H1 (cell line): ENCODE measurements around the gene NUS1. TPM values are rescaled to one million over a fixed set of nuclear protein-coding genes. Genes with fewer than 3 reads are reported as not detected.
"Not testable (repeated sequence)": the region's sequence is repeated elsewhere in the genome, so short reads cannot be mapped to it uniquely, and the experiment has no call there.

Source experiments
- CTCF ChIA-PET: fragments of 300-600 bp; sonication (Branson Sonifier 250); formaldehyde crosslinking; loops from one replicate; lab custom pipeline; 2021; ENCODE audit not compliant: partially characterized antibody; lab: Charles Lee
- POLR2A ChIA-PET: fragments of 300-600 bp; sonication (Branson Sonifier 250); formaldehyde crosslinking; loops from one replicate; lab custom pipeline; 2021; ENCODE audit warnings: inconsistent platforms; ENCODE audit not compliant: partially characterized antibody; lab: Charles Lee
- DNase-seq, 2 experiments: peaks; one replicate each; pipeline versions ENCODE4 v3.0.0 to v3.0.0-alpha.2; 2010 to 2022; ENCODE audit warnings: low spot score in 2 of 2, low read depth in 1 of 2, mixed read lengths in 1 of 2
- FAIRE-seq: peaks from 2 replicates; lab custom pipeline; 2011; peaks lifted over from hg19 to GRCh38; lab: Jason Lieb, UNC
- H2AFZ ChIP-seq: 2 replicates; pipeline ENCODE4 v1.8.1; 2012; ENCODE audit warnings: low read length, inconsistent platforms
- H2AK5ac ChIP-seq: 2 replicates; pipeline ENCODE4 v1.6.1; 2013; ENCODE audit warnings: low read depth, low read length
- H2BK120ac ChIP-seq: replicated peaks from 2 replicates; pipeline ENCODE3; 2013; ENCODE audit warnings: low read depth, low read length, inconsistent platforms
- H2BK12ac ChIP-seq: 2 replicates; pipeline ENCODE4 v1.6.1; 2013; ENCODE audit warnings: low read depth, low read length
- H2BK15ac ChIP-seq: 2 replicates; pipeline ENCODE4 v1.6.1; 2013; ENCODE audit warnings: low read length
- H2BK20ac ChIP-seq: 2 replicates; pipeline ENCODE4 v1.6.1; 2013; ENCODE audit warnings: low read length
- H2BK5ac ChIP-seq: 2 replicates; pipeline ENCODE4 v1.6.1; 2013; ENCODE audit warnings: low read depth, low read length
- H3K14ac ChIP-seq: 2 replicates; pipeline ENCODE4 v1.6.1; 2013; ENCODE audit warnings: inconsistent platforms; ENCODE audit not compliant: insufficient read length
- H3K18ac ChIP-seq: 2 replicates; pipeline ENCODE4 v1.6.1; 2013; ENCODE audit warnings: low read length; ENCODE audit errors: extremely low read depth
- H3K23ac ChIP-seq: 2 replicates; pipeline ENCODE4 v1.6.1; 2013; ENCODE audit warnings: inconsistent platforms; ENCODE audit not compliant: insufficient read length
- H3K23me2 ChIP-seq: 2 replicates; pipeline ENCODE4 v1.6.1; 2013; ENCODE audit warnings: low read depth, low read length
- H3K27ac ChIP-seq: 2 replicates; pipeline ENCODE4 v1.6.1; 2011; ENCODE audit warnings: low read depth, low read length, inconsistent platforms
- H3K27me3 ChIP-seq, 4 experiments: replicated peaks in 1 of 4; 1 replicate in 1 of 4; 2 replicates in 3 of 4; pipeline versions ENCODE4 v1.6.1 to v1.8.1; 2011 to 2013; ENCODE audit warnings: low read length in 3 of 4, mild to moderate bottlenecking in 3 of 4, inconsistent platforms in 2 of 4, mixed read lengths in 2 of 4, moderate library complexity in 1 of 4; ENCODE audit not compliant: control insufficient read depth in 3 of 4, insufficient read depth in 3 of 4; ENCODE audit errors: extremely low read depth in 1 of 4
- H3K36me3 ChIP-seq, 4 experiments: 2 replicates each; pipeline versions ENCODE4 v1.6.1 to v1.8.1; 2011 to 2013; ENCODE audit warnings: mild to moderate bottlenecking in 4 of 4, low read length in 3 of 4, moderate library complexity in 2 of 4, control low read depth in 1 of 4, inconsistent platforms in 1 of 4; ENCODE audit not compliant: insufficient read depth in 4 of 4, control insufficient read depth in 2 of 4
- H3K4ac ChIP-seq: replicated peaks from 2 replicates; pipeline ENCODE3; 2013; ENCODE audit warnings: low read length, low read depth, mixed read lengths, inconsistent platforms; ENCODE audit not compliant: insufficient read length
- H3K4me1 ChIP-seq, 4 experiments: replicated peaks in 1 of 4; 1 replicate in 1 of 4; 2 replicates in 3 of 4; pipeline versions ENCODE4 v1.6.1 to v1.8.1; 2011 to 2013; ENCODE audit warnings: low read length in 3 of 4, inconsistent platforms in 2 of 4, mixed read lengths in 1 of 4; ENCODE audit not compliant: insufficient read depth in 4 of 4, control insufficient read depth in 3 of 4
- H3K4me2 ChIP-seq, 2 experiments: 2 replicates each; pipeline versions ENCODE4 v1.6.1 to v1.8.1; 2011 to 2013; ENCODE audit warnings: low read depth in 2 of 2, low read length in 2 of 2, control low read depth in 1 of 2, inconsistent platforms in 1 of 2, mild to moderate bottlenecking in 1 of 2; ENCODE audit not compliant: insufficient read depth in 1 of 2
- H3K4me3 ChIP-seq, 4 experiments: fragments of 200-600, 300-600 bp in 1 of 4; sonication (generic), shearing (Covaris generic), sonication (Bioruptor Twin) in 1 of 4; 2 replicates each; pipeline versions ENCODE4 v1.5.1 to v1.8.1; 2011 to 2016; ENCODE audit warnings: low read length in 4 of 4, low read depth in 3 of 4, control low read depth in 2 of 4, inconsistent platforms in 2 of 4, mild to moderate bottlenecking in 2 of 4, mixed read lengths in 1 of 4, moderate library complexity in 1 of 4; ENCODE audit not compliant: insufficient read depth in 2 of 4; ENCODE audit errors: extremely low read depth in 1 of 4
- H3K56ac ChIP-seq: replicated peaks from 2 replicates; pipeline ENCODE3; 2013; ENCODE audit warnings: low read depth, mild to moderate bottlenecking, mixed read lengths, low read length, inconsistent platforms; ENCODE audit not compliant: insufficient read length
- H3K79me1 ChIP-seq: 2 replicates; pipeline ENCODE4 v1.6.1; 2013; ENCODE audit warnings: low read depth, low read length, control low read depth
- H3K79me2 ChIP-seq, 2 experiments: 2 replicates each; pipeline versions ENCODE4 v1.6.1 to v1.8.1; 2012 to 2013; ENCODE audit warnings: low read length in 2 of 2, mild to moderate bottlenecking in 2 of 2, inconsistent platforms in 1 of 2; ENCODE audit not compliant: insufficient read depth in 2 of 2, control insufficient read depth in 1 of 2
- H3K9ac ChIP-seq, 4 experiments: replicated peaks in 1 of 4; 1 replicate in 1 of 4; 2 replicates in 3 of 4; pipeline versions ENCODE4 v1.6.1 to v1.8.1; 2011 to 2013; ENCODE audit warnings: low read depth in 3 of 4, low read length in 3 of 4, control low read depth in 2 of 4, mild to moderate bottlenecking in 2 of 4, moderate library complexity in 2 of 4, inconsistent platforms in 1 of 4; ENCODE audit errors: extremely low read depth in 1 of 4
- H3K9me3 ChIP-seq, 2 experiments: 2 replicates each; pipeline versions ENCODE4 v1.6.1 to v1.8.1; 2012 to 2013; ENCODE audit warnings: mild to moderate bottlenecking in 2 of 2, moderate library complexity in 2 of 2, control low read depth in 1 of 2, inconsistent platforms in 1 of 2, low read depth in 1 of 2, low read length in 1 of 2, mixed read lengths in 1 of 2; ENCODE audit not compliant: insufficient read depth in 2 of 2
- H4K20me1 ChIP-seq, 2 experiments: replicated peaks in 1 of 2; 2 replicates each; pipeline versions ENCODE3 to v1.8.1; 2011 to 2013; ENCODE audit warnings: inconsistent platforms in 2 of 2, low read length in 2 of 2, mild to moderate bottlenecking in 1 of 2; ENCODE audit not compliant: insufficient read depth in 2 of 2, control insufficient read depth in 1 of 2
- H4K5ac ChIP-seq: 2 replicates; pipeline ENCODE4 v1.6.1; 2013; ENCODE audit warnings: low read length, low read depth, mixed read lengths, inconsistent platforms; ENCODE audit not compliant: insufficient read length
- H4K8ac ChIP-seq: 2 replicates; pipeline ENCODE4 v1.8.0; 2013; ENCODE audit warnings: mild to moderate bottlenecking, moderate library complexity, low read length, inconsistent platforms; ENCODE audit not compliant: insufficient read depth; ENCODE audit errors: extremely low read depth
- H4K91ac ChIP-seq: replicated peaks from 2 replicates; pipeline ENCODE3; 2013; ENCODE audit warnings: low read length, mixed read lengths, inconsistent platforms; ENCODE audit not compliant: insufficient read length
- WGBS, 2 experiments: shearing (Covaris generic) in 1 of 2; methylation state at CpG; one replicate each; pipeline versions ENCODE4 v1.1.6 to v1.1.7; 2013 to 2015; ENCODE audit warnings: low lambda C conversion rate in 2 of 2, mixed read lengths in 2 of 2, inconsistent platforms in 1 of 2, low coverage in 1 of 2, missing lambda C conversion rate in 1 of 2; ENCODE audit not compliant: insufficient replicate concordance in 2 of 2, insufficient coverage in 1 of 2, insufficient read length in 1 of 2; ENCODE audit errors: extremely low coverage in 1 of 2, missing lambda C conversion rate in 1 of 2; 5-methylcytosine and 5-hydroxymethylcytosine counted together
- polyA plus RNA-seq, 7 experiments: library from polyadenylated mRNA; depleted of rRNA in 3 of 7; stranded (reverse) in 5 of 7; unstranded in 2 of 7; fragments of >200 nt in 5 of 7; fragments of 200-250 nt in 2 of 7; gene quantifications; 1 replicate in 5 of 7; 2 replicates in 1 of 7; 4 replicates in 1 of 7; pipeline versions ENCODE4 v1.2.1 to v1.2.3, GENCODE V29; 2011 to 2013; ENCODE audit warnings: missing spikeins in 2 of 7, mixed read lengths in 2 of 7
- total RNA-seq: library from RNA; stranded (reverse); fragmentation: NEBNext Ultra II Directional; extraction: Animal tissue kit (Norgen Biotek cat#: 25700); gene quantifications from 2 replicates; pipeline ENCODE4 v1.2.1, GENCODE V29; 2021

NUS1 gene
- total and polyA plus RNA-seq, 2 of the 8 experiments (the other 6 are each of a cell fraction or from before 2014, with no cell fraction given): 20.7 to 77.7 TPM

- not testable (repeated sequence) for H3K18ac ChIP-seq, H3K27me3 ChIP-seq, H3K4me1 ChIP-seq, H4K5ac ChIP-seq, H3K23me2 ChIP-seq, H4K8ac ChIP-seq, H3K56ac ChIP-seq, H3K79me1 ChIP-seq, H4K20me1 ChIP-seq, H3K4me2 ChIP-seq, H3K9me3 ChIP-seq, H3K4ac ChIP-seq, H3K79me2 ChIP-seq, H2BK12ac ChIP-seq, H3K27ac ChIP-seq, H2BK5ac ChIP-seq, H3K23ac ChIP-seq, H2BK20ac ChIP-seq, H3K14ac ChIP-seq, H3K36me3 ChIP-seq, DNase-seq, H2BK15ac ChIP-seq, H3K4me3 ChIP-seq, H3K9ac ChIP-seq, H2AFZ ChIP-seq, H4K91ac ChIP-seq, FAIRE-seq, H2BK120ac ChIP-seq, H2AK5ac ChIP-seq
- CTCF ChIA-PET: interaction anchor here (1.1 kb wide), 1 partner anchor 38 kb away, joined by 3 read pairs; no protein-coding TSS in a partner anchor
- POLR2A ChIA-PET: interaction anchor here (1.0 kb wide), 1 partner anchor 13 kb away, joined by 3 read pairs; no protein-coding TSS in a partner anchor
- 88% methylated on average over 3 of the region's 3 CpGs; no CpG with 5 or more reads in 1 of the 2 experiments for WGBS, 2 experiments
Observed at GRCh38 chr6:117651984-117652383, 23.3 kb upstream of the NUS1 start.
